Keratinocyte (primary cell): ENCODE results near the gene UBAC2.

Source experiments
- CTCF ChIP-seq, 3 experiments: IDR thresholded peaks in 1 of 3; conservative IDR thresholded peaks in 1 of 3; optimal IDR thresholded peaks in 1 of 3; 2 replicates in 2 of 3; 3 replicates in 1 of 3; pipeline versions ENCODE3 to v1.5.1; 2011; ENCODE audit warnings: low read length in 3 of 3, mild to moderate bottlenecking in 3 of 3, moderate library complexity in 2 of 3, control low read depth in 1 of 3, inconsistent platforms in 1 of 3; ENCODE audit not compliant: insufficient read depth in 2 of 3; ENCODE audit errors: extremely low read depth in 1 of 3
- EZH2 ChIP-seq: IDR thresholded peaks from one replicate; pipeline ENCODE4 v1.6.1; 2012; ENCODE audit warnings: inconsistent platforms, mild to moderate bottlenecking, low read length, moderate library complexity

GRCh38 chr13:99192480-99192879, 8.2 kb upstream of the UBAC2 start:
- TF ChIP-seq CTCF (optimal IDR thresholded peaks at IDR 0.05 in 1 of 3, IDR thresholded peaks at IDR 0.05 in 1 of 3, conservative IDR thresholded peaks at IDR 0.05 in 1 of 3; ENCODE audit: extremely low read depth in 1 of 3, insufficient read depth in 2 of 3, low read length in 3 of 3), result no peak
- no peak for TF ChIP-seq EZH2
